KMS-11 (cell line): ENCODE measurements around the gene SLC35D3.
"Not testable (repeated sequence)": the region's sequence is repeated elsewhere in the genome, so short reads cannot be mapped to it uniquely, and the experiment has no call there.

Experiments
- H2AFZ ChIP-seq: fragments of 200-600 bp; sonication (generic); 2 replicates; pipeline ENCODE4 v1.6.1; 2016; ENCODE audit warnings: antibody characterized with exemption, mixed run types, low read depth
- H3K27ac ChIP-seq: fragments of 200-600 bp; sonication (generic); 2 replicates; pipeline ENCODE4 v1.6.1; 2016; ENCODE audit warnings: mild to moderate bottlenecking, mixed run types
- H3K27me3 ChIP-seq: fragments of 200-600 bp; sonication (generic); 2 replicates; pipeline ENCODE4 v1.6.1; 2017; ENCODE audit warnings: mild to moderate bottlenecking, low read depth, mixed run types, moderate library complexity; ENCODE audit not compliant: insufficient read depth
- H3K36me3 ChIP-seq: fragments of 200-600 bp; sonication (generic); 2 replicates; pipeline ENCODE4 v1.6.1; 2017; ENCODE audit warnings: mild to moderate bottlenecking, mixed run types; ENCODE audit not compliant: insufficient read depth
- H3K4me1 ChIP-seq: fragments of 200-600 bp; sonication (generic); 2 replicates; pipeline ENCODE4 v1.6.1; 2016; ENCODE audit warnings: mild to moderate bottlenecking, low read depth, mixed run types; ENCODE audit not compliant: poor library complexity, severe bottlenecking
- H3K4me2 ChIP-seq: fragments of 200-600 bp; sonication (generic); 2 replicates; pipeline ENCODE4 v1.7.0; 2016; ENCODE audit warnings: mild to moderate bottlenecking, mixed run types
- H3K4me3 ChIP-seq: fragments of 200-600 bp; sonication (generic); IDR thresholded peaks from 2 replicates; pipeline ENCODE4 v1.6.1; 2017; ENCODE audit warnings: low read depth, low read length, mixed read lengths; ENCODE audit not compliant: insufficient read depth
- H3K79me2 ChIP-seq: fragments of 200-600 bp; sonication (generic); 2 replicates; pipeline ENCODE4 v1.6.1; 2016; ENCODE audit warnings: low read depth, mixed run types; ENCODE audit not compliant: insufficient read depth
- H3K9ac ChIP-seq: fragments of 200-600 bp; sonication (generic); 2 replicates; pipeline ENCODE4 v1.6.1; 2016; ENCODE audit warnings: mild to moderate bottlenecking, mixed run types
- H4K20me1 ChIP-seq: fragments of 200-600 bp; sonication (generic); 2 replicates; pipeline ENCODE4 v1.6.1; 2016; ENCODE audit warnings: mild to moderate bottlenecking, mixed run types; ENCODE audit not compliant: insufficient read depth
- CTCF ChIP-seq: fragments of 200-600 bp; sonication (generic); conservative IDR thresholded peaks from 2 replicates; pipeline ENCODE4 v1.6.1; 2017; ENCODE audit warnings: low read depth, mild to moderate bottlenecking, antibody characterized with exemption, low read length, moderate library complexity, mixed read lengths

Gene SLC35D3, protein sequence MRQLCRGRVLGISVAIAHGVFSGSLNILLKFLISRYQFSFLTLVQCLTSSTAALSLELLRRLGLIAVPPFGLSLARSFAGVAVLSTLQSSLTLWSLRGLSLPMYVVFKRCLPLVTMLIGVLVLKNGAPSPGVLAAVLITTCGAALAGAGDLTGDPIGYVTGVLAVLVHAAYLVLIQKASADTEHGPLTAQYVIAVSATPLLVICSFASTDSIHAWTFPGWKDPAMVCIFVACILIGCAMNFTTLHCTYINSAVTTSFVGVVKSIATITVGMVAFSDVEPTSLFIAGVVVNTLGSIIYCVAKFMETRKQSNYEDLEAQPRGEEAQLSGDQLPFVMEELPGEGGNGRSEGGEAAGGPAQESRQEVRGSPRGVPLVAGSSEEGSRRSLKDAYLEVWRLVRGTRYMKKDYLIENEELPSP

GRCh38 chr6:136921936-136922684, at the start of gene SLC35D3:
Gene SLC35D3, plus strand, starts transcription at chr6:136922301. Its CDS starts 128 bp downstream, at chr6:136922429.
- Histone ChIP-seq H3K4me1 (no peaks in the 10 kb centered on the region), H3K36me3 (no peaks in the 10 kb centered on the region), H3K4me2 (0 out of 2 replicates have a peak within 1 kb of the TSS, but pooled peaks have one; percentile 17), H2AFZ (peak within 1 kb of the TSS; percentile 57), H3K4me3 (no peak within 1 kb of the TSS), H3K9ac (no peak within 1 kb of the TSS), H3K27me3 (no peaks in the 10 kb centered on the region), H3K27ac (no peak within 1 kb of the TSS), H3K79me2 (no peaks in the 10 kb centered on the region), H4K20me1 (no peaks in the 10 kb centered on the region)
- no peak for TF ChIP-seq CTCF

GRCh38 chr6:136873748-136874147, 48.4 kb upstream of the SLC35D3 start:
- Histone ChIP-seq H3K9ac (no peak overlapping the region), H3K4me3 (no peak overlapping the region)
- no peak for TF ChIP-seq CTCF

GRCh38 chr6:136876469-136876868, 45.6 kb upstream of the SLC35D3 start:
- not testable (repeated sequence) for H3K27ac ChIP-seq, H3K4me2 ChIP-seq, H3K9ac ChIP-seq, H3K36me3 ChIP-seq, H2AFZ ChIP-seq, H3K79me2 ChIP-seq, H3K4me1 ChIP-seq, H3K27me3 ChIP-seq, H4K20me1 ChIP-seq, H3K4me3 ChIP-seq

More at GRCh38 chr6:136873748-136874147, 48.4 kb upstream of the SLC35D3 start:
- H3K79me2 ChIP-seq, result no peaks in the 10 kb centered on the region
- no peak overlapping the region for H3K4me2 ChIP-seq
- H2AFZ ChIP-seq, result no peak overlapping the region
- H3K27me3 ChIP-seq, result no peaks in the 10 kb centered on the region
- no peak overlapping the region for H3K27ac ChIP-seq
- H4K20me1 ChIP-seq, result no peaks in the 10 kb centered on the region
- no peaks in the 10 kb centered on the region for H3K36me3 ChIP-seq
- H3K4me1 ChIP-seq, result no peaks in the 10 kb centered on the region

DNA sequence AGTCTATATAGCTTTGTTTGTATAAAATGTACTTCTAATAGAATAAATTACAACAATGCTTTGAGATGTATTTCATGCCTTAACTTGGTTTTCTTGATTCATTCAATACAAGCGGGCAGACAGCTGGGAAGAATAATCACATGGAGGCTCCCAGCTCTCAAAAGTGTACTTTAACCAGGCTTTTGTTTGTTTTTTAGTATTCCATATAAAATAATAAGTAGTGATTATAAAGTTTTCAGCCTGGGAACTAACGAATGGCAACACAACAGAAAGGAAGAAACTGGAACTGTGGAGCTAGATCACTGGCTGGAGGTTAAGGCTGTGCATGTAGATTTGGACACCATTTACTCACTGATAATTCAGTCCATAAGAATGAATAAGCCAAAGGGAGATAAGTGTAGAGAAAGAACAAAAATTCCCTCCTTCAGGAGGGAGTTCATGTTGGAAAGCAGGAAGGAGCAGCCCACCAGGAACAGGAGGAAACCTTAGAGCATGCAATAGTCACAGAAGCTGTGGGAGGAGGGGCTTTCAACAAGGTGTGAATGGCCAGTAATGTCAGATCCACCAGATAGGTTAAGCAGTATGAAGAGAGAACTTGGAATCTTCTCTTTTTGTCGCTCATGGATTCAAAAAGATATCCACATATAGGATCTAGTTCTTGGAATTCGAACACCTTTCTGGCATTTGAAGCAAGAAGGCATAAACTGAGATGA, 41.2 kb upstream of the SLC35D3 start:
- H3K4me3 ChIP-seq, result no peak overlapping the region
- H3K9ac ChIP-seq, result no peak overlapping the region
- H4K20me1 ChIP-seq, result no peaks in the 10 kb centered on the region
- H3K79me2 ChIP-seq, result no peaks in the 10 kb centered on the region
- no peak overlapping the region for H3K27ac ChIP-seq
- TF ChIP-seq CTCF, result no peak
- no peaks in the 10 kb centered on the region for H3K4me1 ChIP-seq
- H3K4me2 ChIP-seq, result no peak overlapping the region
- H3K36me3 ChIP-seq, result no peaks in the 10 kb centered on the region
- H2AFZ ChIP-seq, result no peak overlapping the region
- H3K27me3 ChIP-seq, result no peaks in the 10 kb centered on the region
